ENCODE measurements around the gene ALDH1A3.

ALDH1A3 gene

DNA sequence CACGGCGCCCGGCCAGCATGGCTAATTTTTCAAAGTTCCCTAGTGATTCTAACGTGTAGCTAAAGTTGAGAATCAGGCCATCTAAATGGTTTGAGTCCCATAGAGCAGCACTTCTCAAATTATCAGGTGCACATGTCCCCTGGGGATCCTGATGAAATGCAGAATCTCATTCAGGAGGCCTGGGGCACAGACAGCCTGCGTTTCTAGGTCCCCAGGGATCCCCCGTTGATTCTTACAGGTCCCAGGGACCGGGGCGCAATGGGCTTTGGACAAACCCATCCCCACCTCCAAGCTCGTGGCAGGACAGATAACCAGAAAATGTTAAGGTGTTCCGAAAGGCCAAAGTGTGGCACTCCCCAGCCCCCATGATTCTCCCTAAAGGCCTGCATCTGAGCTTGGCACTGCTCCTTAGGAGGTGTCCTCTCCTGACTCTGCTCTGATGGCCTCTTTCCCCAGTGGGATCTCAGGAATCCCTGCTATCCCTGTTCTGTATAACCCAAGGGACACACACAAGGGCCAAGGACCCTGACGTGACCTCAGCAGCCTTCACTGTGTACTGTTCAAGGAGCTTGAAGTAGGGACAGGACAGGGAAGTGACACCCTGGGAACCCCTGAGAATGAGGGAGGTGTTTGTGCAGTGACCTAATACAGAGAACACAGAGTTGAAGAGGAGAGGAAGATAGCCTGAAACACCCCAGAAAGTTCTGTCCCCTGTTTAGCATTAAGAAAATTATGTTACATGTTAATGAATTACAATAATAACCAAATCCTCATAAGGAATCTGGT is 47.5 kb downstream of the ALDH1A3 start:
- Histone ChIP-seq H3K27ac (no peak overlapping the region), H3K4me1 (ENCODE audit: low read depth, poor library complexity, severe bottlenecking) (no peaks in the 10 kb centered on the region), H3K4me2 (no peak overlapping the region), H2AFZ (ENCODE audit: low read depth) (no peak overlapping the region), H3K27me3 (ENCODE audit: insufficient read depth, low read depth) (no peaks in the 10 kb centered on the region), H4K20me1 (ENCODE audit: insufficient read depth) (no peaks in the 10 kb centered on the region), H3K9ac (no peak overlapping the region), H3K4me3 (IDR thresholded peaks at IDR 0.05; ENCODE audit: insufficient read depth, low read depth, low read length) (no peak overlapping the region), H3K36me3 (ENCODE audit: insufficient read depth) (no peaks in the 10 kb centered on the region), H3K79me2 (ENCODE audit: insufficient read depth, low read depth) (no peaks in the 10 kb centered on the region)
- TF ChIP-seq, protein P1, sequence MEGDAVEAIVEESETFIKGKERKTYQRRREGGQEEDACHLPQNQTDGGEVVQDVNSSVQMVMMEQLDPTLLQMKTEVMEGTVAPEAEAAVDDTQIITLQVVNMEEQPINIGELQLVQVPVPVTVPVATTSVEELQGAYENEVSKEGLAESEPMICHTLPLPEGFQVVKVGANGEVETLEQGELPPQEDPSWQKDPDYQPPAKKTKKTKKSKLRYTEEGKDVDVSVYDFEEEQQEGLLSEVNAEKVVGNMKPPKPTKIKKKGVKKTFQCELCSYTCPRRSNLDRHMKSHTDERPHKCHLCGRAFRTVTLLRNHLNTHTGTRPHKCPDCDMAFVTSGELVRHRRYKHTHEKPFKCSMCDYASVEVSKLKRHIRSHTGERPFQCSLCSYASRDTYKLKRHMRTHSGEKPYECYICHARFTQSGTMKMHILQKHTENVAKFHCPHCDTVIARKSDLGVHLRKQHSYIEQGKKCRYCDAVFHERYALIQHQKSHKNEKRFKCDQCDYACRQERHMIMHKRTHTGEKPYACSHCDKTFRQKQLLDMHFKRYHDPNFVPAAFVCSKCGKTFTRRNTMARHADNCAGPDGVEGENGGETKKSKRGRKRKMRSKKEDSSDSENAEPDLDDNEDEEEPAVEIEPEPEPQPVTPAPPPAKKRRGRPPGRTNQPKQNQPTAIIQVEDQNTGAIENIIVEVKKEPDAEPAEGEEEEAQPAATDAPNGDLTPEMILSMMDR (conservative IDR thresholded peaks at IDR 0.05; ENCODE audit: low read depth, low read length): no peak

DNA sequence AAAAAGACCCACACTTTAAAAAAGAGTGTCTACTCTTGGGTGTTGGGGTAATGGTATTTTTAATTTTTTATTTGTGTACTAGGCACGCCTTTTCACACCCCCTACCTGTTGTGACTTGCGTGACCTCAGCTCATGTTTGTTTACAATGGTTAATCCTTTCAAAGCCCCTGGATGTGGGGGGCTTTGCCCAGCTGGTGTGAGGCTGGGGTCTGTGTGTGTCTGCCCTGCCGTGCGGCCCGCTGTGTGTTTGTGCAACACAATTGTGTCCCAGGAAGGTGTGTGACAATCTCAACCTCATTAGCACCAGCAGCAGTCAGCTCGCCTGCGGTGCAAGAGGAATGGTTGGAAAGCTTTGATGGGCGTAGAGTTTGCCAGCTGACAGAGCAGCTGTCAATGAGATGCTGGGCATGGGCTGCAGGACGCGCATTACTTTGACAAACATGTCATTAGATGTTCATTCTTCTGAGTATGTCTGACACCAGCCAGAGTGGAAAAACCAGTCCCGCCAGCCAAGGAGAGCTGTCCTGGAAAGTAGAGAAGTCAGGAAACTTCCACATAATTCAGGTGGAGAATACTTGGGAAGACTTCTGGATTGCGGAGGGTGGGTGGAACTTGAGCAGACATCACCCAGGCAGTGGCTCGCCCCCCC is 49.1 kb downstream of the ALDH1A3 start:
- Histone ChIP-seq H3K27ac (no peak overlapping the region), H3K27me3 (ENCODE audit: insufficient read depth, low read depth) (no peaks in the 10 kb centered on the region), H3K9ac (no peak overlapping the region), H3K36me3 (ENCODE audit: insufficient read depth) (no peaks in the 10 kb centered on the region), H2AFZ (ENCODE audit: low read depth) (no peak overlapping the region), H4K20me1 (ENCODE audit: insufficient read depth) (no peaks in the 10 kb centered on the region), H3K4me1 (ENCODE audit: low read depth, poor library complexity, severe bottlenecking) (no peaks in the 10 kb centered on the region), H3K79me2 (ENCODE audit: insufficient read depth, low read depth) (no peaks in the 10 kb centered on the region), H3K4me3 (IDR thresholded peaks at IDR 0.05; ENCODE audit: insufficient read depth, low read depth, low read length) (no peak overlapping the region), H3K4me2 (no peak overlapping the region)
- TF ChIP-seq, protein P1 (conservative IDR thresholded peaks at IDR 0.05; ENCODE audit: low read depth, low read length): no peak

GRCh38 chr15:100929641-100930042 is 50.0 kb downstream of the ALDH1A3 start:
- no peak overlapping the region for H3K27ac ChIP-seq
- no peaks in the 10 kb centered on the region for H3K36me3 ChIP-seq (ENCODE audit: insufficient read depth)
- H3K4me3 ChIP-seq (IDR thresholded peaks at IDR 0.05; ENCODE audit: insufficient read depth, low read depth, low read length): no peak overlapping the region
- no peaks in the 10 kb centered on the region for H3K4me1 ChIP-seq (ENCODE audit: low read depth, poor library complexity, severe bottlenecking)
- no peaks in the 10 kb centered on the region for H3K79me2 ChIP-seq (ENCODE audit: insufficient read depth, low read depth)
- H3K9ac ChIP-seq: no peak overlapping the region
- TF ChIP-seq, protein P1 (conservative IDR thresholded peaks at IDR 0.05; ENCODE audit: low read depth, low read length): no peak
- no peaks in the 10 kb centered on the region for H3K27me3 ChIP-seq (ENCODE audit: insufficient read depth, low read depth)
- H2AFZ ChIP-seq (ENCODE audit: low read depth): no peak overlapping the region
- no peaks in the 10 kb centered on the region for H4K20me1 ChIP-seq (ENCODE audit: insufficient read depth)
- no peak overlapping the region for H3K4me2 ChIP-seq

DNA sequence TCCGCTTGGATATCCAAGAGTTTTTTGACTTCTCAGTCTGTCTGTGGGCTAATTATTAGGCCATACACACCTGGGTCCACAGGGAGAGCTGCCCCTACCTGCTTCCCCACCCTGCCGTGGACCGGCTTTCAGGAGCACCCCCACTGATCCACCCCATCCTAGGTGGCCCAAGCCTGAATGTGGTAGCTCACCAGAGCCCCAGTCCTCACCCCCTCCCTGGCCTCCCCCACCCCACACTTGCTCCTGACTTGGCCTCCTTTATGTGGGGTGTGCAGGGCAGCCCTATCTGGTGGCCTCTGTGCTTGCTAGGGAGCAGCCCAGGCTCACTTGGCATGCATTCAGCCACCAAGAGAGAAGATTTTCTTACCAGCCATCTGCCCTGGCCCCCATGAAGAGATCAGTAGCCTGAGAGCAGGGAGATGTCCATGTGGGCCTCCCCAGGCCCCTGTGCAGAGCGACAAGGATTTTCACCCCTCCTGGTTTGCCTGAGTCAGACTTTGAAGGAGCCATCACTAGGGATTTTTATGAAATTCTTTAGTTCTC is 50.7 kb downstream of the ALDH1A3 start:
- no peak overlapping the region for H3K9ac ChIP-seq
- no peaks in the 10 kb centered on the region for H3K27me3 ChIP-seq (ENCODE audit: insufficient read depth, low read depth)
- no peaks in the 10 kb centered on the region for H4K20me1 ChIP-seq (ENCODE audit: insufficient read depth)
- no peaks in the 10 kb centered on the region for H3K36me3 ChIP-seq (ENCODE audit: insufficient read depth)
- no peak overlapping the region for H2AFZ ChIP-seq (ENCODE audit: low read depth)
- no peak overlapping the region for H3K4me3 ChIP-seq (IDR thresholded peaks at IDR 0.05; ENCODE audit: insufficient read depth, low read depth, low read length)
- TF ChIP-seq, protein P1 (conservative IDR thresholded peaks at IDR 0.05; ENCODE audit: low read depth, low read length): no peak
- no peaks in the 10 kb centered on the region for H3K79me2 ChIP-seq (ENCODE audit: insufficient read depth, low read depth)
- no peak overlapping the region for H3K4me2 ChIP-seq
- H3K27ac ChIP-seq: no peak overlapping the region
- H3K4me1 ChIP-seq (ENCODE audit: low read depth, poor library complexity, severe bottlenecking): no peaks in the 10 kb centered on the region

All from KMS-11 (cell line).